ENCODE measurements around the gene PPM1M.
"Not testable (repeated sequence)": the region's sequence is repeated elsewhere in the genome, so short reads cannot be mapped to it uniquely, and the experiment has no call there.

PPM1M gene

GRCh38 chr3:52277071-52277964, 31.8 kb downstream of the PPM1M start:
- peak; percentile 67 for DNase-seq (ENCODE audit: low read depth)

GRCh38 chr3:52277972-52278509, 32.5 kb downstream of the PPM1M start:
- DNase-seq (ENCODE audit: low read depth): peak; percentile 41

- DNase-seq (ENCODE audit: low read depth): peak; percentile 96
Measured at GRCh38 chr3:52278510-52279069, 33.0 kb downstream of the PPM1M start, which contains the start of gene WDR82. Gene WDR82 (minus strand): TSS chr3:52278649. CDS start chr3:52278361, 288 bp downstream.

- DNase-seq (ENCODE audit: low read depth): no peak
Measured at GRCh38 chr3:52279596-52279995, 34.0 kb downstream of the PPM1M start.

GRCh38 chr3:52280050-52280461, 34.5 kb downstream of the PPM1M start:
- DNase-seq (ENCODE audit: low read depth): no peak

GRCh38 chr3:52281981-52282801, 36.6 kb downstream of the PPM1M start:
- no peak for DNase-seq (ENCODE audit: low read depth)

- DNase-seq (ENCODE audit: low read depth): no peak
Measured at GRCh38 chr3:52283306-52283705, 37.7 kb downstream of the PPM1M start.

GRCh38 chr3:52284051-52284450, 38.5 kb downstream of the PPM1M start:
- not testable (repeated sequence) for DNase-seq (ENCODE audit: low read depth)

- no peak for DNase-seq (ENCODE audit: low read depth)
Measured at GRCh38 chr3:52286777-52287110, 41.2 kb downstream of the PPM1M start.

- no peak for DNase-seq (ENCODE audit: low read depth)
Measured at GRCh38 chr3:52288674-52289073, 43.1 kb downstream of the PPM1M start.

- DNase-seq (ENCODE audit: low read depth): no peak
Measured at GRCh38 chr3:52289338-52289746, 43.8 kb downstream of the PPM1M start.

- no peak for DNase-seq (ENCODE audit: low read depth)
Measured at GRCh38 chr3:52289747-52290595, 44.4 kb downstream of the PPM1M start.

GRCh38 chr3:52290596-52291507, 45.3 kb downstream of the PPM1M start:
- DNase-seq (ENCODE audit: low read depth): no peak

- no peak for DNase-seq (ENCODE audit: low read depth)
Measured at GRCh38 chr3:52291508-52292181, 46.1 kb downstream of the PPM1M start.

GRCh38 chr3:52292247-52293065, 46.9 kb downstream of the PPM1M start:
- DNase-seq (ENCODE audit: low read depth): no peak

GRCh38 chr3:52293491-52294319, 48.1 kb downstream of the PPM1M start:
- no peak for DNase-seq (ENCODE audit: low read depth)

GRCh38 chr3:52294320-52295150, 49.0 kb downstream of the PPM1M start:
- no peak for DNase-seq (ENCODE audit: low read depth)
